GM12891 (cell line): ENCODE measurements around the gene ATP8A2.

Experiments used
- DNase-seq: peaks from one replicate; pipeline ENCODE4 v3.0.0; 2011; ENCODE audit warnings: low spot score; ENCODE audit not compliant: insufficient read length
- FAIRE-seq: peaks from 2 replicates; lab custom pipeline; 2011; peaks lifted over from hg19 to GRCh38; lab: Jason Lieb, UNC
- PAX5 ChIP-seq: IDR thresholded peaks from 2 replicates; pipeline ENCODE4 v1.6.1; 2011; ENCODE audit warnings: low read length, moderate library complexity, mild to moderate bottlenecking; ENCODE audit not compliant: insufficient read depth, severe bottlenecking
- POLR2A ChIP-seq: IDR thresholded peaks from 2 replicates; pipeline ENCODE4 v1.6.1; 2011; ENCODE audit warnings: low read depth, low read length, control low read depth
- POLR2AphosphoS5 ChIP-seq: IDR thresholded peaks from 2 replicates; pipeline ENCODE4 v1.6.1; 2011; ENCODE audit warnings: low read depth, low read length, control low read depth
- POU2F2 ChIP-seq: IDR thresholded peaks from 2 replicates; pipeline ENCODE4 v1.6.1; 2011; ENCODE audit warnings: low read depth, mild to moderate bottlenecking, control low read depth, low read length, moderate library complexity
- SPI1 ChIP-seq: IDR thresholded peaks from 2 replicates; pipeline ENCODE4 v1.6.1; 2011; ENCODE audit warnings: low read depth, low read length, control low read depth
- TAF1 ChIP-seq: IDR thresholded peaks from 2 replicates; pipeline ENCODE4 v1.6.1; 2011; ENCODE audit warnings: low read depth, low read length, control low read depth

ATP8A2 gene

GRCh38 chr13:25860265-25860664 lies 488.5 kb downstream of the ATP8A2 start:
- no peak for TF ChIP-seq POLR2A
- TF ChIP-seq POLR2AphosphoS5: no peak
- TF ChIP-seq PAX5: no peak
- no peak for TF ChIP-seq SPI1
- no peak for TF ChIP-seq POU2F2
- TF ChIP-seq TAF1: no peak
- no peak for FAIRE-seq
- DNase-seq: no peak

- FAIRE-seq (no peak), DNase-seq (no peak)
- TF ChIP-seq POLR2AphosphoS5: no peak
- TF ChIP-seq POLR2A: no peak
- no peak for TF ChIP-seq SPI1
- TF ChIP-seq TAF1: no peak
- TF ChIP-seq POU2F2: no peak
- TF ChIP-seq PAX5: no peak
Measured at GRCh38 chr13:25860862-25861261, 489.1 kb downstream of the ATP8A2 start.

GRCh38 chr13:25862156-25862555 lies 490.4 kb downstream of the ATP8A2 start:
- FAIRE-seq (no peak), DNase-seq (no peak)
- no peak for TF ChIP-seq SPI1
- TF ChIP-seq POLR2AphosphoS5: no peak
- no peak for TF ChIP-seq TAF1
- no peak for TF ChIP-seq PAX5
- TF ChIP-seq POLR2A: no peak
- TF ChIP-seq POU2F2: no peak

GRCh38 chr13:25864116-25864515 lies 492.3 kb downstream of the ATP8A2 start:
- FAIRE-seq (no peak), DNase-seq (no peak)
- TF ChIP-seq SPI1: no peak

GRCh38 chr13:25864936-25865335 lies 493.2 kb downstream of the ATP8A2 start:
- no peak for FAIRE-seq
- peak; percentile 32; the same call in 1 of the 2 replicates for TF ChIP-seq SPI1
- TF ChIP-seq PAX5: no peak

GRCh38 chr13:25865391-25865790 lies 493.6 kb downstream of the ATP8A2 start:
- TF ChIP-seq TAF1 (no peak), PAX5 (no peak), POLR2A (no peak), POLR2AphosphoS5 (no peak), SPI1 (no peak), POU2F2 (no peak)
- FAIRE-seq: no peak
- DNase-seq: no peak

More at GRCh38 chr13:25864936-25865335, 493.2 kb downstream of the ATP8A2 start:
- DNase-seq: no peak

- FAIRE-seq: no peak
- no peak for TF ChIP-seq POU2F2
- no peak for DNase-seq
Measured at GRCh38 chr13:25867038-25867437, 495.3 kb downstream of the ATP8A2 start.

- TF ChIP-seq PAX5 (no peak), TAF1 (no peak), POLR2AphosphoS5 (no peak), SPI1 (no peak), POLR2A (no peak), POU2F2 (no peak)
- DNase-seq: no peak
- FAIRE-seq: no peak
Measured at GRCh38 chr13:25868490-25868889, 496.7 kb downstream of the ATP8A2 start.

GRCh38 chr13:25869941-25870340 lies 498.2 kb downstream of the ATP8A2 start:
- no peak for TF ChIP-seq TAF1
- no peak for TF ChIP-seq POLR2A
- no peak for TF ChIP-seq PAX5
- no peak for TF ChIP-seq SPI1
- TF ChIP-seq POLR2AphosphoS5: no peak
- no peak for TF ChIP-seq POU2F2
- FAIRE-seq (no peak), DNase-seq (no peak)

- TF ChIP-seq POU2F2: no peak
- TF ChIP-seq POLR2AphosphoS5: no peak
- no peak for TF ChIP-seq TAF1
- TF ChIP-seq PAX5: no peak
- TF ChIP-seq SPI1: no peak
- TF ChIP-seq POLR2A: no peak
- no peak for FAIRE-seq
- no peak for DNase-seq
Measured at GRCh38 chr13:25871389-25872125, 499.8 kb downstream of the ATP8A2 start.
